Large intestine (tissue), 3 donors: ENCODE data around the gene CHP2. TPM values are rescaled to one million over a fixed set of nuclear protein-coding genes. Genes with fewer than 3 reads are reported as not detected.
"Not testable (repeated sequence)": the region's sequence is repeated elsewhere in the genome, so short reads cannot be mapped to it uniquely, and the experiment has no call there.

Experiments
- DNase-seq, 2 donors: peaks; one replicate each; pipeline versions ENCODE4 v3.0.0 to v3.0.0-alpha.2; 2013
- H3K27ac ChIP-seq: one replicate; pipeline ENCODE4 v1.5.1; 2013; ENCODE audit warnings: low read length
- H3K27me3 ChIP-seq: 2 replicates; pipeline ENCODE4 v1.6.1; 2013; ENCODE audit warnings: low read length; ENCODE audit not compliant: control insufficient read depth, insufficient read depth
- H3K36me3 ChIP-seq: 2 replicates; pipeline ENCODE4 v1.6.1; 2013; ENCODE audit warnings: low read length; ENCODE audit not compliant: control insufficient read depth, insufficient read depth
- H3K4me1 ChIP-seq: one replicate; pipeline ENCODE4 v1.6.1; 2013; ENCODE audit warnings: low read length; ENCODE audit not compliant: control insufficient read depth, insufficient read depth
- H3K4me3 ChIP-seq: one replicate; pipeline ENCODE4 v1.5.1; 2013; ENCODE audit warnings: low read length
- H3K9me3 ChIP-seq: one replicate; pipeline ENCODE4 v1.6.1; 2013; ENCODE audit warnings: mild to moderate bottlenecking, low read depth, low read length, moderate library complexity; ENCODE audit not compliant: control insufficient read depth
- WGBS: methylation state at CpG from one replicate; pipeline ENCODE4 v1.1.5; 2013; ENCODE audit warnings: low lambda C conversion rate; ENCODE audit not compliant: insufficient coverage; 5-methylcytosine and 5-hydroxymethylcytosine counted together
- polyA plus RNA-seq: library from polyadenylated mRNA; unstranded; fragments of 120-200 nt; gene quantifications from one replicate; pipeline ENCODE4 v1.2.1, GENCODE V29; 2013

The CHP2 gene
- polyA plus RNA-seq, 1 donor, result 195 TPM

DNA sequence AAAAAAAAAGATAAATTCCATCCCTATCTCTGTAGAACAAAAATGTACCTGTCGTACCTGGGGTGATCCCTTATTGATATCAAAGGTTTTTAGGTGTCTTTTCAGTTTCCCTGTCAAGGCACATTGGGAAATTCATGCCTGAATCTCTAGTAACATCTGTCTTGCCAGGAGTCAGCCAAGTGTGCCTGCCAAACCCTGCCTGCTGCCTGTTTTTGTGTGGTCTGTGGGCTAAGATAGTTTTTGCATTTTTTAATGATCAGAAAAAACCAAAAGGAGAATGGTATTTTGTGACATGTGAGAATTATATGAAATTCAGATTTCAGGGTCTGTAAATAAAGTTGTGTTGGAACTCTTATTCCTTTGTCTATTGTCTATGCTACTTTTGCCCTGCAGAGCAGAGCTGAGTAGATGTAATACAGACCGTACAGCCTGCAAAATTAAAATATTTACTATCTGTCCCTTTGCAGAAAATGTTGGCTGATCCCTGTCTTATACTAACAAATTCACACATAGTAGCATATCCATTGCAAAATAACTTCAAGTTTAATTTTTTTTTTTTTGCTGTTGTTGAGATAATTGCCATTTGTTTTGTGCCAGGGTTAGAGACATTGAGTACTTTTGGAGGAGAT is 13.0 kb upstream of the CHP2 start:
- H3K36me3 ChIP-seq, result no peaks in the 10 kb centered on the region
- no peak overlapping the region for H3K4me3 ChIP-seq
- no CpG with 5 or more reads among the region's 2 CpGs for WGBS
- H3K27me3 ChIP-seq, result no peaks in the 10 kb centered on the region
- H3K27ac ChIP-seq, result no peak overlapping the region
- no peaks in the 10 kb centered on the region for H3K9me3 ChIP-seq
- no peaks in the 10 kb centered on the region for H3K4me1 ChIP-seq
- DNase-seq, result no peak

- no peaks in the 10 kb centered on the region for H3K9me3 ChIP-seq
- no peaks in the 10 kb centered on the region for H3K27me3 ChIP-seq
- H3K4me1 ChIP-seq, result no peaks in the 10 kb centered on the region
- H3K4me3 ChIP-seq, result no peak overlapping the region
- no peak for DNase-seq
- no peak overlapping the region for H3K27ac ChIP-seq
- 43% methylated on average over 4 of the region's 4 CpGs for WGBS
- no peaks in the 10 kb centered on the region for H3K36me3 ChIP-seq
Observed at GRCh38 chr16:23742766-23743165, 12.1 kb upstream of the CHP2 start.

GRCh38 chr16:23745263-23745662 is 9.6 kb upstream of the CHP2 start:
- Histone ChIP-seq H3K9me3 (no peaks in the 10 kb centered on the region), H3K4me3 (no peak overlapping the region), H3K27me3 (no peaks in the 10 kb centered on the region), H3K4me1 (no peaks in the 10 kb centered on the region), H3K36me3 (no peaks in the 10 kb centered on the region), H3K27ac (no peak overlapping the region)
- DNase-seq, result no peak
- WGBS, result no CpG with 5 or more reads among the region's 4 CpGs

- no peaks in the 10 kb centered on the region for H3K4me1 ChIP-seq
- no peak overlapping the region for H3K4me3 ChIP-seq
- no peaks in the 10 kb centered on the region for H3K27me3 ChIP-seq
- DNase-seq, result no peak
- no peaks in the 10 kb centered on the region for H3K9me3 ChIP-seq
- H3K36me3 ChIP-seq, result no peaks in the 10 kb centered on the region
- H3K27ac ChIP-seq, result no peak overlapping the region
- WGBS, result 100% methylated on average over 1 of the region's 1 CpG
Observed at GRCh38 chr16:23748630-23749029, 6.2 kb upstream of the CHP2 start.

DNA sequence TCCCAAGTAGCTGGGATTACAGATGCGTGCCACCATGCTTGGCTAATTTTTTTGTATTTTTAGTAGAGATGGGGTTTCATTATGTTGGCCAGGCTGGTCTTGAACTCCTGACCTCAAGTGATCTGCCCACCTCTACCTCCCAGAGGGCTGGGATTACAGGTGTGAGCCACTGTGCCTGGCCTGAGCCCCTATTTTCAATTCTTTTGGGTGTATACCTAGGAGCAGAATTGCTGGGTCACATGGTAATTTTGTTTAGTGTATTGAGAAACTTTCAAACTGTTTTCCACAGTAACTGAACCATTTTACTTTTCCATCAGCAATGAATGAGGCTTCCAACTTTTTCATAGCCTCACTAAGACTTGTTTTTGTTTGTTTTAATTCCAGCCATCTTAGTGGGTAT is 3.8 kb upstream of the CHP2 start:
- H3K4me3 ChIP-seq, H3K9me3 ChIP-seq, DNase-seq, H3K36me3 ChIP-seq, H3K4me1 ChIP-seq, H3K27ac ChIP-seq: not testable (repeated sequence)
- WGBS, result no CpG with 5 or more reads among the region's 1 CpG
- peaks cover 13% of the 10 kb centered on the region for H3K27me3 ChIP-seq

DNA sequence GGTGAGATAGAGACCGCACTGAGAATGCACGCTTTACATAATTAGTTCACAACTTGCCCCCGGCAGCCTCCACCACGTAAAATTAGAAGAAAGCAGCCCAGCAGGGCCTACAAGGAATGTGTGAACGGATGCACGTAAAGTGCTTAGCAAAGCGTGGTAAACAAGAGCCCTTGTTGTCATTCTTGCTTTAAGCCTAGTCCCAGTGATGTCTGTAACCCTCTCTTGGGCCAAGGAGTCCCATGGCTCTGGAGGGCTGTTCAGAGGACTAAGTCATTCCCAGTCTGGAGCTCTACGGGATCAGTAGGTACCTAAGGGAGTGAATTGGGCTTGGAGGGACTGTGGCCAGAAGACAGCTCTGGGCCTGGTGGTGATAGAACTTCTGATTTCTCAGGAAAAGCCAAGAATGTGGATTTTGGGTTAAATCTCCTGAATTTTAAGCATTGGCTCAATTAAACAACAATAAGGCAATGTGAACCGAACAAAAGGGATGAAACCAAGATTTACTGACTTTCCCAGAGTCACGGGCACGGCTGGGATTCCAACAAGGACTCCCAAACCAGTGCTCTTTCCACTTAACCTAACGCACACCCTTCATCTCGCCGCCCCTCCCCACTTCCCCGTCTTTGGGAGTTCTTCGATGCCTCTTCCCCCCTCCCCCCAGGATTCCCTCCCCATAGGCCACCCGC is 775 bp upstream of the CHP2 start:
- Histone ChIP-seq H3K4me1 (peaks cover 5% of the 10 kb centered on the region), H3K27me3 (peaks cover 15% of the 10 kb centered on the region), H3K4me3 (peak overlapping the region; percentile 88), H3K36me3 (peaks cover 19% of the 10 kb centered on the region), H3K27ac (peak overlapping the region; percentile 96), H3K9me3 (no peaks in the 10 kb centered on the region)
- 90% methylated on average over 4 of the region's 17 CpGs for whole genome bisulfite sequencing
- no peak for DNase-seq

DNA sequence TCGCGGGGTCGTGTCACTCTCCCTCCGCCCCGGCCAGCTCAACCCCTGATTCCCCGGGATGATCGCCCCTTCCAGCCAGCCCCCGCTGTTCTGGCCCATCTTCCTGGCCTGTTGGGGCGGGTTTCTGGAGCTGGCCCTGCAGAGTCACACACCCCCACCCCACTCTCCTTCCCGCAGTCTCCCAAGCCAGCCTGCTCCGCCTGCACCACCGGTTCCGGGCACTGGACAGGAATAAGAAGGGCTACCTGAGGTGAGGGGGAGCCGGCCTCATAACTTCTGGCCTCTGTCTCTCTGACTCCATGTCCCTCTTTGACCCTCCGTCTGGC is 621 bp downstream of the CHP2 start:
- H3K27me3 ChIP-seq, result peaks cover 15% of the 10 kb centered on the region
- peak in 1 of 2 donors; percentile 20 for DNase-seq
- WGBS, result no CpG with 5 or more reads among the region's 15 CpGs
- peaks cover 19% of the 10 kb centered on the region for H3K36me3 ChIP-seq
- no peaks in the 10 kb centered on the region for H3K9me3 ChIP-seq
- H3K27ac ChIP-seq, result peak overlapping the region; percentile 96
- peak overlapping the region; percentile 88 for H3K4me3 ChIP-seq
- peaks cover 5% of the 10 kb centered on the region for H3K4me1 ChIP-seq

DNA sequence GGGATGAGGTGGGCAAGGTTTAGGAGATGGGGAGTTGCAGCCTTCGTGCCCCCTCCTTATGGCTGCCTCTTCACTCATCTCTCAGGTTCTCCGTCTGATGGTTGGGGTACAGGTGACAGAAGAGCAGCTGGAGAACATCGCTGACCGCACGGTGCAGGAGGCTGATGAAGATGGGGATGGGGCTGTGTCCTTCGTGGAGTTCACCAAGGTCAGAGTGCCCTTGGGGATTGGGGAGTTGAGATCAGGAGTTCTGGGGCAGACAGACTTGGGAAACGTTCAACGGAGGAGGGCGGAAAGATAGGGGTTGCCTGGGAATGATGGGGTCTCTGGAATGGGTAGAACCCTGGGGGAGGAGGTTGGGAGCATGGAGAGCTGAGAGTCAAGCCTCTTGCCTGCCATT is 2.3 kb downstream of the CHP2 start:
- Histone ChIP-seq H3K36me3 (peaks cover 19% of the 10 kb centered on the region), H3K27ac (no peak overlapping the region), H3K9me3 (no peaks in the 10 kb centered on the region), H3K4me1 (peaks cover 9% of the 10 kb centered on the region), H3K4me3 (no peak overlapping the region), H3K27me3 (peaks cover 15% of the 10 kb centered on the region)
- DNase-seq, result no peak
- WGBS, result no CpG with 5 or more reads among the region's 9 CpGs

DNA sequence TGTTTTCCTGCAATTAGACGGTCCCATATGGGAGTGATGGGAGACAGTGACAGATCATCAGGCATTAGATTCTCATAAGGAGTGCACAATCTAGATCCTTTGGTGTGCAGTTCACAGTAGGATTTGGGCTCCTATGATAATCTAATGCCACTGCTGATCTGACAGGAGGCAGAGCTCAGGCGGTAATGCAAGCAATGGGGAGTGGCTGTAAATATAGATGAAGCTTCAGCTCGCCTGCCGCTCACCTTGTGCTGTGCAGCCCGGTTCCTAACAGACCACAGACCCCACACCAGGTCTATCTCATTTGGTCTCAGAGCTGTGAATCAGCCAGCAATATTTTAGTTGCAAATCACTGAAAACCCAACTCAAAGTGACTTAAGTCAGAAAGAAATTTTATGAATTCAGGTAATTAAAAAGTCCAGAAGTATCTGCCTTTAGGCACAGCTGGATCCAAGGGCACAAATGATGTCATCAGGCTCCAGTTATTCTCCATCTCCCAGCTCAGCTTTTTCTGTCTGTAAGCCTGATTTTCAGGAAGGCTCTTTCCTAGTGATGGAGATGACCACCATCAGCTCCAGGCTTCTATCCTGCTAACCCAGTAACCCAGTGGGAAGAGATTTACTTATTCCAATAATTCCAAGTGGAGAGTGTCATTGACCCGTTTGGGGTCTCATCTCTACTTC is 3.3 kb downstream of the CHP2 start:
- peaks cover 10% of the 10 kb centered on the region for H3K4me1 ChIP-seq
- no peak overlapping the region for H3K4me3 ChIP-seq
- no peaks in the 10 kb centered on the region for H3K9me3 ChIP-seq
- H3K27me3 ChIP-seq, result peaks cover 15% of the 10 kb centered on the region
- DNase-seq, result no peak
- peaks cover 19% of the 10 kb centered on the region for H3K36me3 ChIP-seq
- no peak overlapping the region for H3K27ac ChIP-seq
- no CpG with 5 or more reads among the region's 6 CpGs for WGBS

- peaks cover 28% of the 10 kb centered on the region for H3K4me1 ChIP-seq
- H3K9me3 ChIP-seq, result peaks cover 3% of the 10 kb centered on the region
- H3K27me3 ChIP-seq, result no peaks in the 10 kb centered on the region
- peak overlapping the region; percentile 88 for H3K27ac ChIP-seq
- no peak overlapping the region for H3K4me3 ChIP-seq
- no peak for DNase-seq
- no peaks in the 10 kb centered on the region for H3K36me3 ChIP-seq
Observed at GRCh38 chr16:23765933-23766332, 11.1 kb downstream of the CHP2 start.
